IPS-NIHi11 (cell line): ENCODE data around the gene ABR.
"Not testable (repeated sequence)": the region's sequence is repeated elsewhere in the genome, so short reads cannot be mapped to it uniquely, and the experiment has no call there.

ENCODE experiments used
- DNase-seq: peaks from one replicate; pipeline ENCODE4 v3.0.0; 2012; ENCODE audit warnings: mixed read lengths, low spot score

The ABR gene

DNA sequence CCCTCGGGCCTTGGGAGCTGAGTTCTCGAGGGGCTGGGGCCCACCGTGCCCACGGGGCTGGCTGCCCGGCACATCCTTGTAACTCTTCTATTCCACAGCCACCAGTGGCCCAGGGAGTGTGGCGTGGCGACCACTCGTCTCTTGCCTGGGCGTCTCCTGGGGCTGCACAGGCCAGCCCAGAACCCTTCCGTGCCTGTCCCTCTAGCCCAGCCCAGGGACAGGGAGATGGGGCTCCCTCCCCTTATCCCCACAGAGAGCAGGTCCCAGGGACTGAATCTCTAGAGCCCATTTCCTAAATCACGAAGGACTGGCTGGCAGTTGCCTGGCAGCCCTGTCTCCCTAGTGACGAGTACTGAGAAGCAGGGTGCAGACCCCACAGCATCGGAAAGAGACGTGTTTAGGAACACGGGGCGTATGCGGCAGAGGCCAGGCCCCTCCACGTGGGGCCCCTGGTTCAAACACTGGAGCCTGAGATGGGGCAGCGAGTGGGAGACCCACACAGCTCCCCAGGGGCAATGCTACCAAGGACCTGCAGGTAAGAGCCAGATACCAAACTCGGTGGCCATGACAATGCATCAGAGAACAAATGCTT, 131.8 kb downstream of the ABR start:
- DNase-seq, result no peak

DNA sequence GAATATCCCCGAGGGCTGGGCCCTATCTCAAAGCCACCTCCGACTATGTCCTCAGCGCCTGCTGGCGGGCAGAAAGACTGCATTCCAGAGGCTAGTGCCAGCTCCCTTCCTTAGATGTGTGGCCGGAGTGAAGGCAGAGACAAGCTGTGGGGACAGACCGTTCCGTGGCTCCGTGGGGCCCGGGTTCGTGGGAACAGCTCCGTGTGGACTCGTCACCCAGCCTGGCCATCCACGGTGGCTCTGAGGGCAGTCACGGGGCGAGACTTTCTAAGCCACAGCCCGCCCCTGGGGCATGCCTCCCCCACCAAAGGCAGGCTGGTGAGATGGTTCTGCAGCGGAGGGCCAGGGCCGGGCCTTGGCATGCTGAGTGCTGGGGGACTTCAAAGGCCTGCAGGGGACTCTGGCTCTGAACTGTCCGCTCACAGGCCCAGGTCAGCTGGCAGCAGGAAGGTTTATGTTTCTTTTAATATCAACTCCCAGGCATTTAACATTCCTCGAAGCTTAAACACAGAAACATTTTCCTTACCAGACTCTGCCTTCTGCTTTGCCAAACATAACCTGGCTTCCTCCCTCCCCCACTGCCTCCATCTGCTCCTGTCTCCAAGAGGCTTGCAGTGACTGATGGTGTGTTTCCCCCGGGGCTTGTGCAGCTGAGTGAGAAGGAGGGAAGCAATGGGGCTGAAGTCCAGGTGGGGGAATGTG, 132.5 kb downstream of the ABR start:
- no peak for DNase-seq

DNA sequence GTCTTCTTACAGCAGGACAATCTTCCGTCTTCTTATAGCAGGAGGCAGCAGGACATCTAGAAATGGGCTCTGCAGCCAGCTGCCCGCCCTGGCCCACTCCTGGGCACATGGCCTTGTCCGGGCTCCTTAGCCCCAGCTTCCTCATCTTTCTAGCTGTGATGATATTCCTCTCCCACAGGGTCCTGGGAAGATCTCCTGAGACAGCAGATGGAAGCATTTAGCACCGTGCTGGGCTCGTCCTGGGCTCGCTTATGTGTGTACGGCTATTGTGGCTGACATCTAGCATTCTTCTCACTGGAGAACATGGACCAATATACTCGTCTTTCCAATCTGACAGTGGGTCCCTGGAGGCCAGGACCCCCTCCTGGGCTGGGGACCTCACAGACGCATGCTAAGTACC, 134.3 kb downstream of the ABR start:
- DNase-seq, result no peak

DNA sequence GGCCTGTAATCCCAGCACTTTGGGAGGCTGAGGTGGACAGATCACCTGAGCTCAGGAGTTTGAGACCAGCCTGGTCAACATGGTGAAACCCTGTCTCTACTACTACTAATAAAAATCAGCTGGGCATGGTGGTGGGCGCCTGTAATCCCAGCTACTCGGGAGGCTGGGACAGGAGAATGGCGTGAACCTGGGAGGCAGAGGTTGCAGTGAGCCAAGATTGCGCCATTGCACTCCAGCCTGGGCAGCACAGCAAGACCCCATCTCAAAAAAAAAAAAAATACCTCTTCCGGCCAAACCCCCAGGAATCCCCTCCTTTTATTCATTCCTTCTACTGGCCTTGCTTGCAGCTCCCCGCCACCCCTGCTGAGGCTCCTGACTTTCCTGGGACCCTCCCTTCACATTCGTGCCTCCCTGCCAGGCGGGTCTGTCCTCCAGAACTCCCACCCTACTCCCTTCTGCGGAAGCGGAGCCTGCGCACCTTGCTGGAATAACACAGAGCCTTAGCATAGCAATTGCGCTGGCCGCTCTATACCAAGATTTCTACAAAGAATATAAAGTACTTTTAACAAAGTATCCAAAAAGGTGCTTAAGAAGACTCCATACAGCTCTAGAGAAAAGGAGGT, 135.3 kb downstream of the ABR start:
- not testable (repeated sequence) for DNase-seq

DNA sequence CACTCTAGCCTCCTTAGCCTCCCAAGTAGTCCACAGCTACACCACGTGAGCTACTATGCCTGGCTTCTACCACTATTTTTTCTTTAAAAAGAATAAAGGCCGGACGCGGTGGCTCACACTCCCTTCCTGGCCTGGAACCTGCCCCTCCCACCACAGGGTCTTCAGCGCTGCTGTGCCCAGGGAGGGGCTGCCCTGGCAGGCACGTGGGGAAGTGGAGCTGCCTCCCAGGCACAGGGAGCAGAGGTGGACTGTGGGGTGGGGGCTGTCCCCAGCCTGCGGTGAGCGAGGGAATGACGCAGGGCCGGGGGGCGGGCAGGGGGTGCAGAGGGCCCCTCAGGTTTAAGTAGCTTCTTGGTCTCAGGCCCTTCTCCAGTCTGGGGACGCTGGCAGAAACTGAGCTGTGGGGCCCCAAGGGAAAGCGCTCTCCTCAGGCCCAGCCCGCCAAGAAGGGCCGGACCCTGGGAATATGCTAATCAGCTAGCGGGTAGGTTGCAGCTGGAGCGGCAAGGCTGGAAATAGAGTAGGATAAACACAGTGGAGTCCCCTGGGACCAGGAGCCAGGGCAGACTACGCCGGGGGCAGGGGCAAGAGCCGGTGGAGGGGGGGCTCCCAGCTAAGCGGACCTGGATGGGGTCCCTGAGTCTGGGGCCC, 136.1 kb downstream of the ABR start:
- DNase-seq, result peak; percentile 66

DNA sequence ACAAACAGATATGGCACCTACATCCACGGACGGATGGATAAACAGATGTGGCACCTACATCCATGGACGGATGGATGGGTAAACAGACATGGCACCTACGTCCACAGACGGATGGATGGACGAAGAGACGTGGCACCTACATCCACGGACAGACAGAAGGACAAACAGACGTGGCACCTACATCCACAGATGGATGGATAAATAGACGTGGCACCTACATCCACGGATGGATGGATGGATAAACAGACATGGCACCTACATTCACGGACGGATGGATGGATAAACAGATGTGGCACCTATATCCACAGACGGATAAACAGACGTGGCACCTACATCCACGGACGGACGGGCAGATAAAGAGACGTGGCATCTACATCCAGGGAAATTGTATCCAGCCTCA, 137.3 kb downstream of the ABR start:
- no peak for DNase-seq

DNA sequence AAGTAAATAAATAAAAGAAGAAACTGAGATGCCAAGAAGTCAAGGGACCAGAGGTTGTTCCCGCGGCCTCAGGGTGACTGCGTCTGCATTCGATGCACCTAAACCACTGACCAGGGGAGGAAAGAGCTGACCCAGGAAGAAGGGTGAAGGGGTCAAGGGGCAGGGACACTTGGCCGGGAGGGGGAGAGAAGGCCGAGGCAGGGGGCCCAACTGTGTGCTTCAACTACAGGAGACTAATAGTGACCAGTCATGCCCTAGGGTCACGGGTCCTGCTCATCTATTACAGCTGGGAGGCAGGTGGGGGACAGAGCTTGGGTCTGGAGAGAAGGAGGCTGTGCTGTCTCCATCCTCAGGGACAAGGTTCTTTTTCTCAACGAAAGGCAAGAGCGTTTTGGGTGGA, 138.0 kb downstream of the ABR start:
- no peak for DNase-seq

DNA sequence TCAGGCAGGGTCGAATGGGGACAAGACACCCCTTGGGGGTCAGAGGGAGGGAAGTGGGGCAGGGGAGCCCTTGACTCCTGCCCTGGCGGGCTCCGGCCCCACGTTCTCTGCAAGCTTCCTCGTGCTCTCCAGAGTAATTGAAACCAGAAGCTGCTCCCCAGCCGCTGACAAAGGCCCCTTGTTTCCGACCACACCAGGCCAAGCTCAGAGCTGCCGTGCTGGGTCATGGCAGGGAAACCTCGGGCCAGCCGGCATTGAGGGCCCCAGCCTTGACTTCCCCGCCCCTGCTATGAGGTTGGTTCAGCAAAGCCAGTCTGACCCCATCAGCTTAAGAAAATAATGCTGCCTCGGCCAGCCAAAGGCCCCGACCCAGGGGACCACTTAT, 139.6 kb downstream of the ABR start:
- no peak for DNase-seq

DNA sequence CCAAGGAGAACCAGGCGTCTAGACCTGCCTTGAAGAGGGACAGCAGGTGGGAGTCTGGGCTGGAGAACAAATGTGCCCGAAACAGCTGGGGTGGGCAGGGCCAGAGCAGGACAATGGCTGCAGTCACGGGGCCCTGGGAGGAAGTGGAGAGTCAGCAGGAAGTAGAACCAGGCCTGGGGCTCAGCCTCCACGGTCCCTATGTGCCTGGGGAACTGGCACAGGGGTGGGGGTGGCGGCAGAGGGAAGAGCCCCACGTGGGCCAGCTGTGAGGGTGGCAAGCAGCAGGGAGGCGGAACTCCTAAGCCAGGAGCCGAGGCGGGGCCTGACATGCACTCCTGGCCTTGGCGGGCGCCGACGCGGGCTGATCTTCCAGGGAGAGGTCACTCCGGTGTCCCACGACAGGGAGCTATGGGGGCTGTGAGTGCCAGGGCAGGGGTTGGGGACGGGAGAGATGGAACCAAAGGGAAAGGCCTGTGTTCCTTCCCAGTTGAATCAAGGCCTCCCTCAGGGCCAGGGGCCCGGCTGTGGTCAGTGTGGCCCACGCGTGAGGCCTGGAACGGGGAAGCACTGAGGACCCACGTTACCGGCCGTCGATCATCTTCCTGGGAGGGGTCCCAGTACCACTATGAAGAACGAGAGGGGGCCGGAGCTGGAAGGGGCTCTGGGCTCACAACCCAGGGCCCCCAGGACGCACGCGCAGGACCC, 140.1 kb downstream of the ABR start:
- peak; percentile 48 for DNase-seq

DNA sequence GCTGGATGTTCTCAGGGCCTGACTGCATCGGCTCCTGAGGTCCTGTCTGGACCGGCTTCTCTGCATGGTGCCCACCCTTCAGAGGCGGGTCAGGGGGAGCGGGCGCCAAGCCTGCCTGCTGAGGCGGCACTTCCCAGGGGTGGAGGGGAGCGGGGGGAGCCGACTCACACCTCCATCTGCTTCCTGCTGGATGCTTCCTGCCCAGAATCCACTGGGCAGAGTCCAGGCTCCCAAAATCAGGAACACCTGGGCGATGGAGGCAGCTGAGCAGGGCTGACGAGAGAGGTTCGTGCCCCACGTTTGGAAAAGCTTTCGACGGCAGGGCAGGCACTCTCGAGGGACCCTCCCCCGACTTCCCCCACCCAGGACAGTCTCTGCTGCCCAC, 140.7 kb downstream of the ABR start:
- no peak for DNase-seq

DNA sequence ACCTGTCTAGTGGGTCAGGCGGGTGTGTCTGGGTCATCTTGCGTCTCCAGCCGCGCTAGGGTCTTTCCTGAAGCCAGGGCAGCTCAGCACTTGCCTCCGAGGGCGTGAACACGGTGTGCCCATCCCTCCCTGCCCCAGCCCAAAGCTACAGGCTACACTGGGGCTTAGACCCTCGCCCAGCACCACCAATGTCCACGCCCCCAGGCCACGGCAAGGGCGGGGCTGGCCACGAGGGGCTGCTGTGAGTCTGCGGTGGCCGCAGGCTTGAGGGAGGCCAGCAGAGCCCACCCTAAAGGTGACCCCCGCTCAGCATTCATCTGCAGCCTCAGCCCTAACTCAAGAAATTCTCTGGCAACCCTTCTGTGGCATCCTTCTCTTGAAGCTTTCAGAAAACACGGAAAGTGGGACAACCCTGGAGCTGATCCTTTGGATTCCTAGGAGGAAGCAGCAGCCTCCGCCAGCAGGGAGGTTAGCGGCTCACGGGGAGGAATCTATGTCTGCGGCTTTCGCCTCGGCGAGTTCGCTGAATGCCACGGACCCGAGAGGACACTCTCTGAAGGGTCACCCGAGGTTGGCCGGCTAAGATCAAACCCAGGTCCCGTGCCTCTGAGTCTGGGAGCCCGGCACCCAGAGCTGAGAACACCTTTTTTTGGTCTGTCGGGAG, 141.2 kb downstream of the ABR start:
- no peak for DNase-seq

DNA sequence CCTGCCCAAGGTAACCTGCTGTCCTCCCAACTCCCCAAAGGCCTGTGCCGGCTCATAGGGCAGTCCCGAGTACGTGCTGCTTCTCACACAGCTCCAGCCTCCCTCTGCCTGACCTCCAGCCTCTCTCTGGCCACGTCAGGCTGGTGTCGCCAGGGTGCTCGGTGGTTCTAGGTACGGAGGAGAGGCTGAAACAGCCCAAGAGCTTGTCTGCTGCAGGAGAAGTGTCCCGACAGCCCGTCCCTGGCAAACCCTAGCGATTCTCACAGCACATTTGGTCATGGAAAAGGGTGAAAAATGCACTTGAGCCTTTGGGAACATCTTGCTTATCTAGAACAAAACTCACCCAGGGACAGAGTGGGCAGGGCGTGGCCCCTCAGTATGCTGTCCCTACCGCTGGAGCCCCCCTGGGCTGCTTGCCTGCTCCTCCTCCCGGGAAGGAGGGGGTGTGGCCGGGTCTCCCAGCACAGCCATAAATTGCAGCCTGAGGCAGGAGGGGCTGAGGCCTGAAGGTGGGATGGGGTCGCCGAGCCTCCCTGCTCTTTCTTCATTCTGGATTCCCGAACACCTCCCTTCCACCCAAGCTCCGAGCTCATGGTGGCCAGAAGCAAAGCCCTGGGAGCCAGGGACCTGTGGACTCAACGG, 142.4 kb downstream of the ABR start:
- no peak for DNase-seq

DNA sequence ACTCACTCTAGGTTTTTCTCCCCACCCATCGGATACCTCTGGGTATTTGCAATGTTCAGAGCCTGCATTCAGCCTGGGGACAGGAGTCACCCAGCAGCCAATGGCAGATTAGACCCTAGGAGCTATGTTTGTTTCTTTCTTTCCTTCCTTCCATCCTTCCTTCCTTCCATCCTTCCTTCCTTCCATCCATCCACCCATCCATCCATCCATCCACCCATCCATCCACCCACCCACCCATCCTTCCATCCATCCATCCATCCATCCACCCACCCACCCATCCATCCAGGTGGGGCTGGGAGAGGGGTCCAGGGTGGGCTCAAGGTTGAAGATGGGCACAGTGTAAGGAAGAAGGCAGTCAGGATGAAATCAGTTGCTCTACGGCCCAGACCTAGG, 142.9 kb downstream of the ABR start:
- DNase-seq, result no peak

DNA sequence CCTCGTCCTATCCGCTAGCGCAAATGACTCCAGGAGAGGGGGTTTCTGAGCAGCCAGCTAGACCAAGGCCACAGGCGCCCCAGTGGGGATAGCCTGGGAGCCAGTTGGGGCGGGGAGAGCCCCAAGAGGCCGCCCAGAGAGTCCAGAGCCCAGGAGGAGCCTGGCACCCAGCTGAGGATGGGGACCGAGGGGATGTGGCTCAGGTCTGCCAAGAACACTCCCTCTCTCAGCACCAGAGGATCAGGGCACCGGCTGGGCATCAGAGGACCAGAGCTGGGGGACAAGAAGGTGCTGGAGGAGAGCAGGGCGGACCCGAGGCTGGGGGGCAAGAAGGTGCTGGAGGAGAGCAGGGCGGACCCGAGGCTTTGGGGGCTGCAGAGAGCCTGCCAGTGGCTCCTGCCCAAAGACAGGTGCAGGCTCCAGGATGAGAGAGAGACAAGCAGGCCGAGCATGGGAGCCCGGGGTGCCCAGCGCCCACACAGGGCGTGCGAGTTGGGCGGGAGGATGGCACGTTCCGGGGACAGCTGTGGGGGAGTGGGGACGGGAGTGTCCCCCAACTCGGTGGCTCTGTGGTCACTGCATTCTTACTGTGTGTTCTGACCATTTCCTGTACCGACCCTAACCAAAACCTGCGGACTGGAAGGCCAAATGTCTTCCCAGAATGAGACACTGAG, 143.5 kb downstream of the ABR start:
- DNase-seq, result no peak

DNA sequence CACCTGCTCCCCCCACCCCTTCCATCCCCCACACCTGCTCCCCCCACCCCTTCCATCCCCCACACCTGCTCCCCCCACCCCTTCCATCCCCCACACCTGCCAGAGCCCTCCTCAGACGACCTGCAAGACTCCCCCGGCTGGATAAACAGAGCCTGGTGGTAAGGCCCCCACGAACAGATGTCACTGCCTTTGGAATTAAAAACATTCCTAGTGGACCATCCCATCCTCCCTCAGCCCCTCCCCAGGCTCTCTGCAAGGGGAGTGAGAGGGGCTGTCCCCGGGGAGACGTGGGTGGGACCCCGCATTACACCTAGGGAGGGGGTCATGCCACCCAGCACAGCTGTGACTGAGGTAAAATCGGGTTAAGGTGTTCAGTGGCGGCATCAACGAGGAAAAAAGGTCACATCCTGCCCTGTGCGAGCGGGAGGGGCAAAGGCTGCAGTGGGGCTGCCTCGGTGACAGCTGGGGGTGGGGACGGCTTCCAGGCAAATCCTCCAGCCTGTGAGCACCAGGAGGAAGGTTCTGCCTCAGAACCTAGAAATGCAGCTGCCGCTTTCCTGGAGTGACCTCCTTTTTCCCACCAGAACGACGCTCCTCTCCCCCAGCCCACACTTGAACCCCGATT, 144.1 kb downstream of the ABR start:
- no peak for DNase-seq

DNA sequence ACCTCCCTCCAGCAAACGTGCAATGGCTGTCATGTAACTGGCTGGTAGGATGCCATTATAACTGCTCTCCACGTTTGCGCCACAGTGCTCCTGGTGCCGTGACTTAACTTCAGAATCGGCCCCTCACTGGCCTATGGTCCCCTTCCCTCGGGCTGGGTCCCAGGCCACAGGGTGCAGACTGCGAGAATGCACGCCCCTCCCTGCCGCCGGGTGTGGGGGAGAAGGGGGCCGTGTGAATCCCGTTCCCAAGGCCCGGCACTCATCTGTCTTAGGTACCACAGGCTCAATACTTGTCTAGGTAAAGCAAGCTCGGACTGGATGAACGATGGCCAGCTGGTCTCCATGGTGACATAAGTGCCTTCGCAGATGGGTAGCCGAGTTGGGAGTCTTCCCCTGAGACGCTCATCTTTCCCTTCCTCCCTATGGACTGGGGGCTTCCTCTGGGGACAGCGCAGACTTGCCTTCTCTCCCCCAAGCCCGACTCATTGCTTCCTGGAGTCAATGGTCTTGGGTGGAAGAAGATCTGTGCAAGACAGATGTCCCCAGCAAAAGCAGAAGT, 145.1 kb downstream of the ABR start:
- DNase-seq, result no peak

DNA sequence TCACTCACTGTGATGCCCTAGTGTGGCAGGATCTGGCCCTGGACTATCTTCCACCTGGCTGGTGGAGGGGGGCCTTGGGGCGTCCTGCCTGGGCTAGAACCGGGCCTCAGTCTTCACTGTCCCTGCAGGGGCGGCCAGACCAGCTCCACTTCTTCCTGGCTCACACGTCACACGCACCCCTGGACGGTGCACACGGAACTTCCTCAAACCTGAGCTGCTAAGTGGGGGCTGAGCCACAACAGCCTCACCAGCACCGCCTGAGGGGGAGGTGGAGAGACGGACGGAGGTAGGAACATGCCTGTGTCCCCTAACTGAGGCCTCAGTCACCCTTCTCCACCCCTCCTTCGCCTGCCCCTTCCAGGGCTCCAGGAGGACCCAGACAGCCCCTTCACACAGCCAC, 146.3 kb downstream of the ABR start:
- DNase-seq, result no peak

DNA sequence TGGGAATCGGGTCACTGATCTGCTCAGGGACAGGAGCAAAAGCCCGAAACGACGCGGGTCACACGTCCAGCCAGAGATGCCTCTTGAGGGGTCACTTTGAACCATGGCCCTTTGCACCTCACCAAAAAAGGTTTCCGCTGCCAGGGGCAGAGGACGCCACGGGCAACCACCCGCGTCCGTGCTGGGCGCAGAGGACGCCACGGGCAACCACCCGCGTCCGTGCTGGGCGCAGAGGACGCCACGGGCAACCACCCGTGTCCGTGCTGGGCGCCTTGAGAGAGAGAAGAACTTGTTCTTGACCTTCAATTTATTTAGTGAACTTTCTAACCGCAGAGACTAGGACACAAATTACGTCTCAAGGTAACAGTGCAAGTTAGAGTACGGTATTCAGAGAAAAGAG, 147.4 kb downstream of the ABR start:
- no peak for DNase-seq

DNA sequence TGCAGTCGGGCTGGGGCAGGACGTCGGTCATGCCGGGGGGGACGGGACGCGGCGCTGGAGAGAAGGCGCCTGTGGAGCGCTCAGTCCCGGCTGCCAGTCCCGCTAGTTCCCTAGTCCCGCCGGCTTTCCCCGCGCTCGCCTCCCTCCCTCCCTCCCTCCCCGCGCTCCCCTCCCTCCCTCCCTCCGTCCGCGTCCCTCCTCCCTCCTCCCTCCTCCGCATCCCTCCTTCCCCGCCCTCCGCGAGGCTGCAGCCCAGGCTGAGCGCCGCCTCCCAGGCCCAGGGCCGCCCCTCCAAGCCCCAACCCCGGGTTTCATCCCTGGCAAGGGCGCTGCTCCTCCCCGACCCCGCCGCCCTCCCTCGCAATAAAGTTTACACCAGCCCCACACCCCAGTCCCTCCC, 148.1 kb downstream of the ABR start:
- DNase-seq, result peak; percentile 81
